ENCODE data around the gene PGM1. TPM values are rescaled to one million over a fixed set of nuclear protein-coding genes. Genes with fewer than 3 reads are reported as not detected.

PGM1 gene
- total and polyA plus RNA-seq, 9 of the 15 experiments (the other 6 are each of a cell fraction or from before 2014, with no cell fraction given) = 0.03 to 0.31 (median 0.09) TPM; not detected in 5

DNA sequence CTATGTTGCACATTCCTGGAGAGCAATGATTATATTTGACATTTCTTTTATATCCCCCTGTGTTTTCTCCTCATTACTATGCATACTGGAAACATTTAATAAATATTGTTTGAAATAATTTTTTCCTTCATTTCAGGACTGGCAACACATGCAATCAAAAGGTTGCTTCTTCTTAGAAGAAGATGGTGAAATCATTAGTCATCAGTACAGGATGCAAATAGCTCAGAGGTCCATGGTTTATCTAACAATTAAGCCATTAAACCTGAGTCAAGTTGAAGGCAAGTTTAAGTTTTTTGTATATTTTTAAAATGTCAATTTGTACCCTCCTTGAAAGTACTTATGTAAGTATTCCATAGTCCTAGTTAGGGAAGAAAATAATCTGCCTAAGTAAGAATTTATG lies 47.4 kb upstream of the PGM1 start:
- Histone ChIP-seq H3K4me2 (ENCODE audit: insufficient read depth, low read length) (no peak overlapping the region), H4K20me1 (replicated peaks; ENCODE audit: control insufficient read depth, insufficient read depth, low read length) (no peaks in the 10 kb centered on the region), H3K36me3 (ENCODE audit: control insufficient read depth, insufficient read depth, low read length) (no peaks in the 10 kb centered on the region), H3K9me3 (replicated peaks; ENCODE audit: control insufficient read depth, insufficient read depth, low read depth, low read length) (no peaks in the 10 kb centered on the region), H3K27ac (ENCODE audit: extremely low read depth, low read depth, low read length) (no peak overlapping the region), H3K27me3 (ENCODE audit: control insufficient read depth in 2 of 2, insufficient read depth in 2 of 2, low read length in 2 of 2) (no peaks in the 10 kb centered on the region), H3K4me3 (no peak overlapping the region), H3K9me1 (ENCODE audit: control insufficient read depth, insufficient read depth, low read length) (no peaks in the 10 kb centered on the region), H2AFZ (ENCODE audit: low read depth, low read length) (no peak overlapping the region), H3K79me2 (ENCODE audit: control insufficient read depth, insufficient read depth, low read length) (no peaks in the 10 kb centered on the region), H3K4me1 (replicated peaks in 1 of 2; ENCODE audit: control insufficient read depth in 2 of 2, insufficient read depth in 2 of 2, low read length in 2 of 2) (no peaks in the 10 kb centered on the region), H3K9ac (ENCODE audit: insufficient read depth in 1 of 2, low read depth in 2 of 2, low read length in 2 of 2) (no peak overlapping the region)
- in situ Hi-C loops (cut with MboI) (no loop called here), intact Hi-C loops (cut with micrococcal nuclease) (no loop called here)
- no peak for FAIRE-seq
- POLR2A ChIA-PET = interaction anchor here (0.6 kb wide), 1 partner anchor 49 kb away, joined by 4 read pairs; no protein-coding TSS in a partner anchor
- DNase-seq (ENCODE audit: extremely low read depth in 1 of 4, low spot score in 3 of 4) = no peak
- ATAC-seq = no peak
- CTCF ChIA-PET (ENCODE audit: low intra/inter-chr PET ratio) = no interaction called here
- BruUV-seq (replicated peaks) = no TSS peak
- TF ChIP-seq, protein P1, sequence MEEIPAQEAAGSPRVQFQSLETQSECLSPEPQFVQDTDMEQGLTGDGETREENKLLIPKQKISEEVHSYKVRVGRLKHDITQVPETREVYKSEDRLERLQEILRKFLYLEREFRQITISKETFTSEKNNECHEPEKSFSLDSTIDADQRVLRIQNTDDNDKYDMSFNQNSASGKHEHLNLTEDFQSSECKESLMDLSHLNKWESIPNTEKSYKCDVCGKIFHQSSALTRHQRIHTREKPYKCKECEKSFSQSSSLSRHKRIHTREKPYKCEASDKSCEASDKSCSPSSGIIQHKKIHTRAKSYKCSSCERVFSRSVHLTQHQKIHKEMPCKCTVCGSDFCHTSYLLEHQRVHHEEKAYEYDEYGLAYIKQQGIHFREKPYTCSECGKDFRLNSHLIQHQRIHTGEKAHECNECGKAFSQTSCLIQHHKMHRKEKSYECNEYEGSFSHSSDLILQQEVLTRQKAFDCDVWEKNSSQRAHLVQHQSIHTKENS (CRISPR knock-in tag; IDR thresholded peaks at IDR 0.05) = no peak
- TF ChIP-seq CCAR2 (IDR thresholded peaks at IDR 0.05; ENCODE audit: low read depth, low read length) (no peak), ZNF282 (CRISPR knock-in tag; IDR thresholded peaks at IDR 0.05) (no peak), ZFP1 (CRISPR knock-in tag; IDR thresholded peaks at IDR 0.05) (no peak), ZNF212 (CRISPR knock-in tag; IDR thresholded peaks at IDR 0.05) (no peak), U2AF2 (optimal IDR thresholded peaks at IDR 0.05; ENCODE audit: low read depth, low read length) (no peak), YY1 (IDR thresholded peaks at IDR 0.05; ENCODE audit: borderline replicate concordance in 1 of 3, control insufficient read depth in 1 of 3, extremely low read depth in 1 of 3, insufficient read depth in 3 of 3, insufficient read length in 1 of 3, insufficient replicate concordance in 2 of 3, low read depth in 1 of 3, low read length in 2 of 3) (no peak), ZNF79 (CRISPR knock-in tag; IDR thresholded peaks at IDR 0.05; ENCODE audit: low read depth) (no peak), GABPB2 (CRISPR knock-in tag; conservative IDR thresholded peaks at IDR 0.05) (no peak), C11orf30 (IDR thresholded peaks at IDR 0.05; ENCODE audit: low read depth) (no peak), CHD1 (IDR thresholded peaks at IDR 0.05; ENCODE audit: low read length) (no peak), BCOR (IDR thresholded peaks at IDR 0.05) (no peak), KAT7 (CRISPR knock-in tag; IDR thresholded peaks at IDR 0.05; ENCODE audit: borderline replicate concordance) (no peak), NBN (IDR thresholded peaks at IDR 0.05; ENCODE audit: low read depth) (no peak)
- TF ChIP-seq, protein P2, sequence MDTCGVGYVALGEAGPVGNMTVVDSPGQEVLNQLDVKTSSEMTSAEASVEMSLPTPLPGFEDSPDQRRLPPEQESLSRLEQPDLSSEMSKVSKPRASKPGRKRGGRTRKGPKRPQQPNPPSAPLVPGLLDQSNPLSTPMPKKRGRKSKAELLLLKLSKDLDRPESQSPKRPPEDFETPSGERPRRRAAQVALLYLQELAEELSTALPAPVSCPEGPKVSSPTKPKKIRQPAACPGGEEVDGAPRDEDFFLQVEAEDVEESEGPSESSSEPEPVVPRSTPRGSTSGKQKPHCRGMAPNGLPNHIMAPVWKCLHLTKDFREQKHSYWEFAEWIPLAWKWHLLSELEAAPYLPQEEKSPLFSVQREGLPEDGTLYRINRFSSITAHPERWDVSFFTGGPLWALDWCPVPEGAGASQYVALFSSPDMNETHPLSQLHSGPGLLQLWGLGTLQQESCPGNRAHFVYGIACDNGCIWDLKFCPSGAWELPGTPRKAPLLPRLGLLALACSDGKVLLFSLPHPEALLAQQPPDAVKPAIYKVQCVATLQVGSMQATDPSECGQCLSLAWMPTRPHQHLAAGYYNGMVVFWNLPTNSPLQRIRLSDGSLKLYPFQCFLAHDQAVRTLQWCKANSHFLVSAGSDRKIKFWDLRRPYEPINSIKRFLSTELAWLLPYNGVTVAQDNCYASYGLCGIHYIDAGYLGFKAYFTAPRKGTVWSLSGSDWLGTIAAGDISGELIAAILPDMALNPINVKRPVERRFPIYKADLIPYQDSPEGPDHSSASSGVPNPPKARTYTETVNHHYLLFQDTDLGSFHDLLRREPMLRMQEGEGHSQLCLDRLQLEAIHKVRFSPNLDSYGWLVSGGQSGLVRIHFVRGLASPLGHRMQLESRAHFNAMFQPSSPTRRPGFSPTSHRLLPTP (IDR thresholded peaks at IDR 0.05; ENCODE audit: borderline replicate concordance, extremely low read depth, insufficient read length) = no peak
- TF ChIP-seq, protein P3, sequence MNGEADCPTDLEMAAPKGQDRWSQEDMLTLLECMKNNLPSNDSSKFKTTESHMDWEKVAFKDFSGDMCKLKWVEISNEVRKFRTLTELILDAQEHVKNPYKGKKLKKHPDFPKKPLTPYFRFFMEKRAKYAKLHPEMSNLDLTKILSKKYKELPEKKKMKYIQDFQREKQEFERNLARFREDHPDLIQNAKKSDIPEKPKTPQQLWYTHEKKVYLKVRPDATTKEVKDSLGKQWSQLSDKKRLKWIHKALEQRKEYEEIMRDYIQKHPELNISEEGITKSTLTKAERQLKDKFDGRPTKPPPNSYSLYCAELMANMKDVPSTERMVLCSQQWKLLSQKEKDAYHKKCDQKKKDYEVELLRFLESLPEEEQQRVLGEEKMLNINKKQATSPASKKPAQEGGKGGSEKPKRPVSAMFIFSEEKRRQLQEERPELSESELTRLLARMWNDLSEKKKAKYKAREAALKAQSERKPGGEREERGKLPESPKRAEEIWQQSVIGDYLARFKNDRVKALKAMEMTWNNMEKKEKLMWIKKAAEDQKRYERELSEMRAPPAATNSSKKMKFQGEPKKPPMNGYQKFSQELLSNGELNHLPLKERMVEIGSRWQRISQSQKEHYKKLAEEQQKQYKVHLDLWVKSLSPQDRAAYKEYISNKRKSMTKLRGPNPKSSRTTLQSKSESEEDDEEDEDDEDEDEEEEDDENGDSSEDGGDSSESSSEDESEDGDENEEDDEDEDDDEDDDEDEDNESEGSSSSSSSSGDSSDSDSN (IDR thresholded peaks at IDR 0.05; ENCODE audit: borderline replicate concordance in 1 of 2, low read depth in 2 of 2, low read length in 2 of 2) = no peak

Measured in K562 (cell line).